ENCODE data around the gene PXN. TPM values are rescaled to one million over a fixed set of nuclear protein-coding genes. Genes with fewer than 3 reads are reported as not detected.
A peak's percentile ranks its signal among the peaks of the same experiment; 100 is the strongest.

Gene PXN
- total and polyA plus RNA-seq, 11 donors = 34.3 to 103 (median 69.9) TPM

- no peak overlapping the region for H3K4me3 ChIP-seq
- no peaks in the 10 kb centered on the region for H3K4me1 ChIP-seq
- no peak overlapping the region for H3K27ac ChIP-seq
- no peak for ATAC-seq
- no peak for DNase-seq
- intact Hi-C loops (cut with DNase I) = no loop called here
- no peaks in the 10 kb centered on the region for H3K27me3 ChIP-seq
- H3K36me3 ChIP-seq = peaks cover 0 to 87% (median 73%) of the 10 kb centered on the region in 9 donors
- no peaks in the 10 kb centered on the region for H3K9me3 ChIP-seq
- WGBS, 4 donors = 93 to 95% (median 94%) methylated on average over 13 to 24 of the region's 24 CpGs
- TF ChIP-seq POLR2A (IDR thresholded peaks at IDR 0.05) = no peak
- TF ChIP-seq CTCF (IDR thresholded peaks at IDR 0.05) = no peak
These were observed 53.2 kb downstream of the PXN start for GRCh38 chr12:120212301-120212700.

- Histone ChIP-seq H3K27ac (no peak overlapping the region), H3K27me3 (no peaks in the 10 kb centered on the region), H3K4me1 (no peaks in the 10 kb centered on the region), H3K9me3 (no peaks in the 10 kb centered on the region), H3K4me3 (no peak overlapping the region), H3K36me3 (peaks cover 0 to 87% (median 75%) of the 10 kb centered on the region in 9 donors)
- DNase-seq = no peak
- no peak for ATAC-seq
- intact Hi-C loops (cut with DNase I) = no loop called here
- 74 to 89% (median 83%) methylated on average over 9 of the region's 9 CpGs for WGBS, 4 donors
- TF ChIP-seq POLR2A (IDR thresholded peaks at IDR 0.05) = no peak
- TF ChIP-seq CTCF (IDR thresholded peaks at IDR 0.05) = no peak
These were observed 53.6 kb downstream of the PXN start for GRCh38 chr12:120211904-120212283.

GRCh38 chr12:120211243-120211903 is 54.2 kb downstream of the PXN start:
- no peak for ATAC-seq
- intact Hi-C loops (cut with DNase I) = no loop called here

GRCh38 chr12:120209851-120210250 is 55.7 kb downstream of the PXN start:
- ATAC-seq (peak in 1 of 4 donors; percentile 8), DNase-seq (no peak)
- Histone ChIP-seq H3K36me3 (peaks cover 0 to 73% (median 57%) of the 10 kb centered on the region in 9 donors), H3K4me3 (no peak overlapping the region), H3K27ac (no peak overlapping the region), H3K9me3 (no peaks in the 10 kb centered on the region), H3K27me3 (no peaks in the 10 kb centered on the region), H3K4me1 (no peaks in the 10 kb centered on the region)
- WGBS, 4 donors = 89 to 94% (median 91%) methylated on average over 7 to 13 of the region's 13 CpGs
- intact Hi-C loops (cut with DNase I) = no loop called here
- no peak for TF ChIP-seq POLR2A (IDR thresholded peaks at IDR 0.05)
- no peak for TF ChIP-seq CTCF (IDR thresholded peaks at IDR 0.05)

More at GRCh38 chr12:120211243-120211903, 54.2 kb downstream of the PXN start:
- H3K27me3 ChIP-seq = no peaks in the 10 kb centered on the region
- H3K36me3 ChIP-seq = peaks cover 0 to 87% (median 70%) of the 10 kb centered on the region in 9 donors
- H3K27ac ChIP-seq = no peak overlapping the region
- H3K9me3 ChIP-seq = no peaks in the 10 kb centered on the region
- H3K4me3 ChIP-seq = no peak overlapping the region
- 89 to 92% (median 92%) methylated on average over 12 of the region's 12 CpGs for WGBS, 4 donors
- no peaks in the 10 kb centered on the region for H3K4me1 ChIP-seq
- TF ChIP-seq CTCF (IDR thresholded peaks at IDR 0.05) (no peak), POLR2A (IDR thresholded peaks at IDR 0.05) (no peak)
- DNase-seq = no peak
